Prostate gland (tissue), 2 donors: Measurements from ENCODE around the gene SPINK13. TPM values are rescaled to one million over a fixed set of nuclear protein-coding genes. Genes with fewer than 3 reads are reported as not detected.

ENCODE experiments used
- DNase-seq: peaks from one replicate; pipeline ENCODE4 v3.0.0-alpha.2; 2019; ENCODE audit warnings: low spot score
- H3K27ac ChIP-seq, 2 donors: fragments of 200-600 bp; sonication (generic); 2 replicates each; pipeline ENCODE4 v1.5.1; 2017 to 2019
- H3K27me3 ChIP-seq: fragments of 200-600 bp; sonication (generic); replicated peaks from 2 replicates; pipeline ENCODE4 v1.5.1; 2019; ENCODE audit not compliant: insufficient read depth
- H3K36me3 ChIP-seq, 2 donors: fragments of 200-600 bp; sonication (generic); 1 replicate in 1 of 2; 2 replicates in 1 of 2; pipeline versions ENCODE4 v1.5.1 to v1.8.1; 2017 to 2019
- H3K4me1 ChIP-seq: fragments of 200-600 bp; sonication (generic); replicated peaks from 2 replicates; pipeline ENCODE4 v1.5.1; 2019
- H3K4me3 ChIP-seq, 2 donors: fragments of 200-600 bp; sonication (generic); 2 replicates each; pipeline ENCODE4 v1.5.1; 2017 to 2019
- H3K9me3 ChIP-seq: fragments of 200-600 bp; sonication (generic); 2 replicates; pipeline ENCODE4 v1.5.1; 2017
- CTCF ChIP-seq, 4 experiments: fragments of 200-600 bp in 2 of 4; fragments of 450-650 bp in 2 of 4; sonication (generic) in 2 of 4; IDR thresholded peaks; 1 replicate in 3 of 4; 2 replicates in 1 of 4; pipeline ENCODE4 v1.5.1; 2016 to 2019; ENCODE audit warnings: antibody characterized with exemption in 4 of 4, mild to moderate bottlenecking in 2 of 4, moderate library complexity in 2 of 4
- POLR2A ChIP-seq: fragments of 450-650 bp; IDR thresholded peaks from one replicate; pipeline ENCODE4 v1.6.1; 2016; ENCODE audit warnings: antibody characterized with exemption, mild to moderate bottlenecking
- POLR2AphosphoS5 ChIP-seq: sonication (generic); formaldehyde crosslinking; IDR thresholded peaks from one replicate; pipeline ENCODE4 v1.6.1; 2017; ENCODE audit warnings: antibody characterized with exemption
- WGBS: methylation state at CpG from one replicate; pipeline ENCODE4 v1.1.5; 2018; 5-methylcytosine and 5-hydroxymethylcytosine counted together
- intact Hi-C: fragments of 100-400 bp; cut with DNase I; formaldehyde crosslinking; loops from one replicate; pipeline ENCODE4 v1.14.2; 2022
- small RNA-seq, 2 donors: library from RNA; depleted of rRNA; stranded (forward); fragments of <200 nt; gene quantifications; one replicate each; pipeline ENCODE3, GENCODE V24; 2016
- total RNA-seq, 2 donors: library from RNA; depleted of rRNA; stranded (reverse); fragments of >200 nt; gene quantifications; one replicate each; pipeline ENCODE4 v1.1.0, GENCODE V29; 2016

The SPINK13 gene
- total RNA-seq, 2 donors from 2014 or later, result not detected

- Histone ChIP-seq H3K36me3 (no peaks in the 10 kb centered on the region), H3K27me3 (no peaks in the 10 kb centered on the region), H3K4me3 (no peak overlapping the region), H3K27ac (no peak overlapping the region), H3K4me1 (no peaks in the 10 kb centered on the region), H3K9me3 (no peaks in the 10 kb centered on the region)
- TF ChIP-seq POLR2AphosphoS5, result no peak
- TF ChIP-seq POLR2A, result no peak
- TF ChIP-seq CTCF (IDR thresholded peaks at IDR 0.05), result no peak
- WGBS, result 94% methylated on average over 4 of the region's 4 CpGs
- intact Hi-C loops, result no loop called here
- DNase-seq, result no peak
Observed at GRCh38 chr5:148333262-148333849, 64.8 kb downstream of the SPINK13 start.

GRCh38 chr5:148335259-148335658, 66.7 kb downstream of the SPINK13 start, which contains the start of gene SPINK9:
Gene SPINK9 (plus strand): TSS chr5:148335559. CDS start chr5:148335614, 55 bp downstream.
- intact Hi-C loops, result no loop called here
- Histone ChIP-seq H3K36me3 (no peaks in the 10 kb centered on the region), H3K27ac (no peak within 1 kb of the TSS), H3K4me3 (no peak within 1 kb of the TSS), H3K4me1 (no peaks in the 10 kb centered on the region), H3K9me3 (no peaks in the 10 kb centered on the region), H3K27me3 (no peaks in the 10 kb centered on the region)
- 93% methylated on average over 3 of the region's 3 CpGs for WGBS
- DNase-seq, result no peak
- no peak for TF ChIP-seq POLR2AphosphoS5
- TF ChIP-seq POLR2A, result no peak
- no peak for TF ChIP-seq CTCF (IDR thresholded peaks at IDR 0.05)

Small RNA genes lying within 50 kb of the gene (small RNA-seq; reads per million reads assigned to genes)
- 0 reads per million in 2 donors for gene HMGN1P16

Other genes with a start within 250 kb of the SPINK13 start
- gene SPINK5, start 204.8 kb upstream of the SPINK13 start, total RNA-seq, result 1 to 10 TPM; 2.6 to 3.7 TPM
- not detected for gene SPINK14, start 100.2 kb upstream of the SPINK13 start, total RNA-seq
- not detected for gene SPINK6, start 65.8 kb upstream of the SPINK13 start, total RNA-seq
- gene MARCOL, start 30.3 kb upstream of the SPINK13 start, total RNA-seq, result not detected
- gene SPINK7, start 43.6 kb downstream of the SPINK13 start, total RNA-seq, result not detected
- gene SPINK9, start 66.8 kb downstream of the SPINK13 start, total RNA-seq, result not detected
- gene FBXO38, start 115.2 kb downstream of the SPINK13 start, total RNA-seq, result 10 to 100 TPM; 47.1 to 53.2 TPM